MCF 10A (cell line): ENCODE measurements around the gene LRRC2. TPM values are rescaled to one million over a fixed set of nuclear protein-coding genes. Genes with fewer than 3 reads are reported as not detected.

Experiments used
- BruUV-seq: library from RNA; stranded (reverse); fragments of 400-500 nt; replicated peaks from 2 replicates; lab custom pipeline; 2021; lab: Mats Ljungman, UMichigan
- CTCF ChIA-PET: fragments of 300-600 bp; sonication (Branson Sonifier 250); formaldehyde crosslinking; extraction: SDS; loops from one replicate; lab custom pipeline; 2021; ENCODE audit warnings: antibody characterized with exemption, inconsistent platforms; lab: Yijun Ruan, JAX
- POLR2A ChIA-PET: fragments of 300-600, 350-650 bp; sonication (Branson Sonifier 250); formaldehyde crosslinking; extraction: SDS; loops from one replicate; lab custom pipeline; 2020; ENCODE audit warnings: antibody characterized with exemption, inconsistent platforms; lab: Yijun Ruan, JAX
- DNase-seq: peaks from one replicate; pipeline ENCODE4 v3.0.0-alpha.2; 2018; ENCODE audit not compliant: unreplicated experiment
- H3K27ac Mint-ChIP-seq: one replicate; pipeline ENCODE4 v1.8.0; 2022; ENCODE audit warnings: mild to moderate bottlenecking, low read depth, mixed read lengths; ENCODE audit not compliant: unreplicated experiment
- H3K27me3 Mint-ChIP-seq: one replicate; pipeline ENCODE4 v1.8.0; 2022; ENCODE audit warnings: mixed read lengths; ENCODE audit not compliant: insufficient read depth, unreplicated experiment
- H3K36me3 Mint-ChIP-seq: one replicate; pipeline ENCODE4 v1.8.0; 2022; ENCODE audit warnings: mild to moderate bottlenecking, moderate library complexity, mixed read lengths; ENCODE audit not compliant: insufficient read depth, unreplicated experiment
- H3K4me1 Mint-ChIP-seq: one replicate; pipeline ENCODE4 v1.8.0; 2022; ENCODE audit warnings: mixed read lengths; ENCODE audit not compliant: insufficient read depth, unreplicated experiment
- H3K4me3 Mint-ChIP-seq: one replicate; pipeline ENCODE4 v1.8.0; 2022; ENCODE audit warnings: mild to moderate bottlenecking, moderate library complexity, mixed read lengths; ENCODE audit not compliant: unreplicated experiment
- H3K9me3 Mint-ChIP-seq: one replicate; pipeline ENCODE4 v1.8.0; 2022; ENCODE audit warnings: mixed read lengths; ENCODE audit not compliant: unreplicated experiment
- CTCF ChIP-seq: fragments of 200-600 bp; IDR thresholded peaks from one replicate; pipeline ENCODE4 v1.8.0; 2022; ENCODE audit warnings: antibody characterized with exemption, mild to moderate bottlenecking; ENCODE audit not compliant: unreplicated experiment
- intact Hi-C: fragments of 100-400 bp; cut with micrococcal nuclease; formaldehyde crosslinking; loops from 2 replicates; pipeline ENCODE4 v1.14.1; 2022
- total RNA-seq: library from RNA; stranded (reverse); gene quantifications from 2 replicates; pipeline ENCODE4 v1.2.3, GENCODE V29; 2022

Gene LRRC2
- total RNA-seq, 1 experiment from 2014 or later, result not detected

- ChIA-PET CTCF (interaction anchor here (0.5 kb wide), 1 partner anchor 45 kb away, joined by 3 read pairs; no protein-coding TSS in a partner anchor), POLR2A (no interaction called here)
- no TSS peak for BruUV-seq
- no peaks in the 10 kb centered on the region for H3K36me3 Mint-ChIP-seq
- no peaks in the 10 kb centered on the region for H3K4me1 Mint-ChIP-seq
- intact Hi-C loops, result no loop called here
- H3K4me3 Mint-ChIP-seq, result no peak overlapping the region
- H3K27ac Mint-ChIP-seq, result no peak overlapping the region
- no peak for DNase-seq
- no peaks in the 10 kb centered on the region for H3K27me3 Mint-ChIP-seq
- TF ChIP-seq CTCF, result no peak
- H3K9me3 Mint-ChIP-seq, result no peaks in the 10 kb centered on the region
These were observed 8.1 kb upstream of the LRRC2 start for GRCh38 chr3:46574243-46574646.

DNA sequence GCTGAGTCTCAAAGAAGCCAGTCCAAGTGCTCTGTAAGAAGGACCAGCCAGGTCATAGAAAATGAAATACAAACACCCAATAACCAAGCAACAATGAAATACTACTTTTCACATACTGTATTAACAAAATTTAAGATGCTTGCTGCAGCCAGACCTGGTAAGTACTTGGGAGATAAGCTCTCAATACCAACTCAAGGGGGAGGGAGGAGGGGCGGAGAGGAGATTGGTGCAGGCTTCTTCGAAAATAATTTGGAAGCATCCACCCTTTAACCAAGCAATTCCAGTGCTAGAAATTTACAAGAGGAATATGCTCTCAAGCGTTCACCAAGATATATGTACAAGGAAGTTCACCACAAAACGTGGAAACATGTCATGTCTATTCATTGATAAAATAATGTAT is 7.6 kb upstream of the LRRC2 start:
- TF ChIP-seq CTCF, result no peak
- Mint-ChIP-seq H3K27ac (no peak overlapping the region), H3K36me3 (no peaks in the 10 kb centered on the region), H3K4me1 (no peaks in the 10 kb centered on the region), H3K9me3 (no peaks in the 10 kb centered on the region), H3K4me3 (no peak overlapping the region), H3K27me3 (no peaks in the 10 kb centered on the region)
- CTCF ChIA-PET, result interaction anchor here (0.5 kb wide), 1 partner anchor 45 kb away, joined by 3 read pairs; no protein-coding TSS in a partner anchor
- no TSS peak for BruUV-seq
- intact Hi-C loops, result no loop called here
- DNase-seq, result no peak
- POLR2A ChIA-PET, result interaction anchor here (0.6 kb wide), 1 partner anchor 1564 kb away, joined by 4 read pairs; no protein-coding TSS in a partner anchor

DNA sequence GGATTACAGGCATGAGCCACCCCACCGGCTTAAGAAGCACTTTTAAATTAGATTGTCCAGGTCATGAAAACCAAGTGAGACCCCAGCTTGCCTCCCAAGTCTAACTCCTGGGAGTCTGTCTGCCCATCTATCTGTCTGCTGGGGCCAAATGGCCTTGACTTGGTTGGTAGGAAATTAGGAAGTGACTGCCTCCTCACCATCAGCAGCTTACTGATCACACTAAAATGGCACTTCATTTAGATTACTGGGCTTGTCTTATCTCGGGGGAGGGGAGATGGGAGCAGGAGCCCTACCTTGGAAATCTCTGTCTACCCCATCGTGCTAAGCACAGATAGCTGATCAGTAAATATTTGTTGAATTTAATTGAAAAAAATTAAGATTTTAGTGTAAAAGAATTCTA is 5.6 kb upstream of the LRRC2 start:
- Mint-ChIP-seq H3K36me3 (no peaks in the 10 kb centered on the region), H3K27ac (no peak overlapping the region), H3K27me3 (no peaks in the 10 kb centered on the region), H3K9me3 (no peaks in the 10 kb centered on the region), H3K4me1 (no peaks in the 10 kb centered on the region), H3K4me3 (no peak overlapping the region)
- no peak for DNase-seq
- intact Hi-C loops, result no loop called here
- TF ChIP-seq CTCF, result no peak
- BruUV-seq, result no TSS peak
- POLR2A ChIA-PET, result interaction anchor here (0.6 kb wide), 1 partner anchor 783 kb away, joined by 4 read pairs; no protein-coding TSS in a partner anchor
- CTCF ChIA-PET, result interaction anchor here (0.6 to 1.1 kb wide), 4 partner anchors 22 to 1531 kb away, joined by 3 to 7 read pairs (median 3); no protein-coding TSS in a partner anchor

DNA sequence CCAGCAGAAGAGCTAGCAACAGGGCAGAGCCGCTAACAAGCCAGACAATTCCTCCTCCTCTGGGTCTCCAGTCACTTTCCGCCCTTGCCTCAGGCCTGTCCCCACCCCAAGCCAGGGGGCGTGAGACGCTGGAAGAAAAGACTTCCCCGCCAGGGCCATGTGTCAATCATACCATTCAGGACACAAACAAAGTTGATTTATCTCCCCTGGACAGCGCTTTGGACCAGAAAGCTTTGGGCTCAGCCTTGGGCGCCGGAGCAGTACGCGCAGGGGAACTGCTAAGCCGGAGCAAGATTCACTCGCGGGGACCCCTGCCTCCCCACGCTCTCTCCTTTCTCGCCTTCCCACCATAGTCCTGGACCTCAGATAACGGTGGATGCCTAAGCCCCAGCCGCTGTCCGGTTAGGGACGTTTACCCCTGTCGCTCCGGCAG is 479 bp downstream of the LRRC2 start:
- H3K4me1 Mint-ChIP-seq, result no peaks in the 10 kb centered on the region
- H3K36me3 Mint-ChIP-seq, result no peaks in the 10 kb centered on the region
- ChIA-PET POLR2A (interaction anchor here (0.7 kb wide), 1 partner anchor 11 kb away, joined by 3 read pairs; no protein-coding TSS in a partner anchor), CTCF (interaction anchor here (0.8 to 1.2 kb wide), 2 partner anchors 77 to 187 kb away, joined by 3 to 9 read pairs; no protein-coding TSS in a partner anchor)
- no peak for DNase-seq
- H3K27ac Mint-ChIP-seq, result no peak overlapping the region
- intact Hi-C loops, result no loop called here
- H3K9me3 Mint-ChIP-seq, result peaks cover 9% of the 10 kb centered on the region
- H3K4me3 Mint-ChIP-seq, result no peak overlapping the region
- no peaks in the 10 kb centered on the region for H3K27me3 Mint-ChIP-seq
- no peak for TF ChIP-seq CTCF
- no TSS peak for BruUV-seq
